GM20000 (cell line): ENCODE measurements around the gene SPAG16.

Source experiments
- DNase-seq: peaks from one replicate; pipeline ENCODE4 v3.0.0; 2012; ENCODE audit warnings: low spot score
- CTCF ChIP-seq: IDR thresholded peaks from 2 replicates; pipeline ENCODE4 v1.5.1; 2012; ENCODE audit warnings: mild to moderate bottlenecking, control low read depth; ENCODE audit errors: extremely low read depth, missing control alignments

SPAG16 gene

DNA sequence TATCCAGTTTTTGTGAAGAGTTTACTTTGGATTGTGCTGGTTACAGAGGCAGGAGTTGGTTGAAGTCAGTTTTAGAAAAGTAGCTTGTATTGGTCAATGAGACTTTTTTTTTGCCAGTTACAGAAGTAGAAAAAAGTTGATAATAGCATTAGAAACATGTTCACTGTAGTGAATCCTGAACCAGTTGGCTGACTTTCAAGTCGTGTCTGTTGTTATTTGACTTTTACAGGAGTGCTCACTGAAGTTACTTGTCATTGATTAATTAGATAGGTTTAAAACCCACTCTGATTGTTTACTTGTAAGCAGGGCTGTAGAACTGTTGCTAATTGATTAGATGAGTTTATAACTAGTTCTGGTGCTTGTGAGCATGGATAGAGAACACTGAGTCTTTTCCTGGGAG is 814.5 kb downstream of the SPAG16 start:
- no peak for TF ChIP-seq CTCF
- DNase-seq, result no peak

- no peak for TF ChIP-seq CTCF
- no peak for DNase-seq
Observed at GRCh38 chr2:214100488-214100887, 816.2 kb downstream of the SPAG16 start.

GRCh38 chr2:214103276-214104001 is 819.2 kb downstream of the SPAG16 start:
- TF ChIP-seq CTCF, result no peak
- no peak for DNase-seq

DNA sequence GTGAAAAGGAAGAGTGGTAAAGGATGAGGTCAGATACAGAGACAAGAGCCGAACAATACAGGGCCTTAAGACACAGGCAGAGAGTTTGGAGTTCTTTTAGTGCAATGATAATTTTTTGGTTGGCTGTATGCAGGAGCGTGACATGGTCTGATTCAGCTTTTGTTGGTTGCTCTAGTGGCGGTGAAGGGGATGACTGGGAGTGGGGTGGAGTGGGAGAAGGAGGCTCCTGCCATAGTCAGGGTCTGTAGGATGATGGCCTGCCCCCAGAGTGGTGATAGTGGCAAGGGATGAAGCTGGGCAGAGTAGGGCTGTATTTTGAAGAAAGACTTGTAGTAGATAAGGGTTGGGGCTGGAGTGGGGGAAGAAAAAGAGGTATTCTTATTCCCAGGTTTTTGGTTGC is 820.0 kb downstream of the SPAG16 start:
- no peak for DNase-seq
- TF ChIP-seq CTCF, result no peak

- no peak for DNase-seq
- no peak for TF ChIP-seq CTCF
Observed at GRCh38 chr2:214104967-214105366, 820.7 kb downstream of the SPAG16 start.

DNA sequence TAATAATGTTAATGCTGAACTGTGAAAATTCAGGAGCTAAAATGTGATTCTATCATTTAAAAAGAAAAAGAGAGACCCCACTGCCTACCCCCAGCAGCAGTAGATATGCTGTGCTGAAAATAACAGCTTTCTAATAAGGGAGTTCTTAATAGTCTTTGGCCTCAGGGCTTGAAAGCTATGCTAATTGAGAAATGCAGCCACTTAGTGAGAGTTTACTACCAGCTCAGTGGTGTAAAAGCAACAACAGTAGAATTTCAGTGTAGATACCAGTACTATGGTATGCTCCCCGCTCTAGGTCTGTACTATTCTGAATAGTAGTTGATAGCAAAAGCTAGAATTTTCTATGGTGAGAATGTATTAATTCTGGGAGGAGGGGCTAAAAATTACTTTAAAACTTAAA is 823.5 kb downstream of the SPAG16 start:
- no peak for DNase-seq
- TF ChIP-seq CTCF, result no peak

- no peak for TF ChIP-seq CTCF
- DNase-seq, result no peak
Observed at GRCh38 chr2:214108598-214108997, 824.3 kb downstream of the SPAG16 start.
